ENCODE results near the gene TWIST2.

TWIST2 gene

GRCh38 chr2:238890618-238891456, 43.0 kb downstream of the TWIST2 start:
- DNase-seq (ENCODE audit: low read depth): no peak

- no peak for DNase-seq (ENCODE audit: low read depth)
Observed at GRCh38 chr2:238891457-238892203, 43.7 kb downstream of the TWIST2 start.

- no peak for DNase-seq (ENCODE audit: low read depth)
Observed at GRCh38 chr2:238892204-238892500, 44.3 kb downstream of the TWIST2 start.

GRCh38 chr2:238892796-238893195, 44.9 kb downstream of the TWIST2 start:
- no peak for DNase-seq (ENCODE audit: low read depth)

GRCh38 chr2:238893349-238894000, 45.6 kb downstream of the TWIST2 start:
- DNase-seq (ENCODE audit: low read depth): no peak

- no peak for DNase-seq (ENCODE audit: low read depth)
Observed at GRCh38 chr2:238894226-238894949, 46.5 kb downstream of the TWIST2 start.

GRCh38 chr2:238894950-238895298, 47.0 kb downstream of the TWIST2 start:
- no peak for DNase-seq (ENCODE audit: low read depth)

GRCh38 chr2:238895361-238895882, 47.5 kb downstream of the TWIST2 start:
- DNase-seq (ENCODE audit: low read depth): no peak

- no peak for DNase-seq (ENCODE audit: low read depth)
Observed at GRCh38 chr2:238895891-238896600, 48.2 kb downstream of the TWIST2 start.

GRCh38 chr2:238896641-238897040, 48.8 kb downstream of the TWIST2 start:
- DNase-seq (ENCODE audit: low read depth): no peak

GRCh38 chr2:238897122-238897880, 49.4 kb downstream of the TWIST2 start:
- no peak for DNase-seq (ENCODE audit: low read depth)

- DNase-seq (ENCODE audit: low read depth): no peak
Observed at GRCh38 chr2:238897911-238898311, 50.0 kb downstream of the TWIST2 start.

- no peak for DNase-seq (ENCODE audit: low read depth)
Observed at GRCh38 chr2:238898534-238899281, 50.8 kb downstream of the TWIST2 start.

- no peak for DNase-seq (ENCODE audit: low read depth)
Observed at GRCh38 chr2:238899386-238899785, 51.5 kb downstream of the TWIST2 start.

GRCh38 chr2:238900511-238900910, 52.6 kb downstream of the TWIST2 start:
- DNase-seq (ENCODE audit: low read depth): no peak

- no peak for DNase-seq (ENCODE audit: low read depth)
Observed at GRCh38 chr2:238901461-238902057, 53.7 kb downstream of the TWIST2 start.

- DNase-seq (ENCODE audit: low read depth): no peak
Observed at GRCh38 chr2:238902285-238902684, 54.4 kb downstream of the TWIST2 start.

- DNase-seq (ENCODE audit: low read depth): no peak
Observed at GRCh38 chr2:238903141-238903540, 55.3 kb downstream of the TWIST2 start.

- no peak for DNase-seq (ENCODE audit: low read depth)
Observed at GRCh38 chr2:238904177-238904576, 56.3 kb downstream of the TWIST2 start.

- DNase-seq (ENCODE audit: low read depth): no peak
Observed at GRCh38 chr2:238904716-238905115, 56.8 kb downstream of the TWIST2 start.
